GM18526 (cell line): Measurements from ENCODE around the gene SLC20A1.

Source experiments
- POLR2A ChIP-seq: IDR thresholded peaks from 3 replicates; pipeline ENCODE4 v1.6.1; 2011; ENCODE audit not compliant: insufficient read length; ENCODE audit errors: extremely low read depth

SLC20A1 gene

DNA sequence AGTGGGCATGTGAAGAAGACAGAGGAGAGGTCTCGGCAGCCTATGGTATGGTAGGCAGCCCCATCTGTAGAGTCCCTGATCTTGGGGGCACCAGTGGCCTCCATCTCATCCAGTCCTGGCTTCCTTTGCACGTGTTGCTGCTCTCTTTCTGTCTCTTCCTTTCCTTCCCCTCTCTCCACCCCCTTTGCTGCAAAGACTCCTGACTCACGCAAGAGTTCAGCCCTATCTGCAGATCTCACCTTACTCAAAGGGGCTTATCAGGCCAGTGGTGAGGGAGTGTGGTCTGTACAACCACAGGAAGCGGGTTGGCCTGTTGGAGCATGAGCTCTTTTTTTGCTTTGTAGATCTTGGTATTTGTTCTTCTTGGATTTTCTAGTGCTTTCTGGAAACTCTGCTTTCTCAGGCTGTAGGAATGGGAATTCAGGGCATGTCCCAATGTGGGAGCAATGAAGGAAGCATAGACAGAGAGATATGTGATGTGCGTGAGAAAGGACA lies 60.5 kb downstream of the SLC20A1 start:
- no peak for TF ChIP-seq POLR2A

DNA sequence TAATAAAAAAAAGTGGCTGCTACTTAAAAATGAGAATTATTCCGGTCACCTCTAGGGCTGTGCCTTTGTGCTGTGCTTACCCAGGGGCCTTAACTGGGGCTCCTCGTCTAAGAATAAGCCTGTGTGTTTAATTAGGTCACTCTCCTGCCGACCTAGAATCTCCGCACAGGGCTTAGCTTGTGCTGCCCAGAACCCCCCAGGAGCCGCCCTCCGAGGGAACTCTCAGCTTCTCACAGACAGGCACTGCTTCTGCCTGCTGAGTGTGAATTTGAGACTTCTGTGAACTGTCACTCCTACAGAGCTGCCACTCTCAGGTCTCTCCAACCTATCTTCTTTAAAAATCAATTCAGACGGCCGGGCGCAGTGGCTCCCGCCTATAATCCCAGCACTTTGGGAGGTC lies 63.2 kb downstream of the SLC20A1 start:
- no peak for TF ChIP-seq POLR2A

DNA sequence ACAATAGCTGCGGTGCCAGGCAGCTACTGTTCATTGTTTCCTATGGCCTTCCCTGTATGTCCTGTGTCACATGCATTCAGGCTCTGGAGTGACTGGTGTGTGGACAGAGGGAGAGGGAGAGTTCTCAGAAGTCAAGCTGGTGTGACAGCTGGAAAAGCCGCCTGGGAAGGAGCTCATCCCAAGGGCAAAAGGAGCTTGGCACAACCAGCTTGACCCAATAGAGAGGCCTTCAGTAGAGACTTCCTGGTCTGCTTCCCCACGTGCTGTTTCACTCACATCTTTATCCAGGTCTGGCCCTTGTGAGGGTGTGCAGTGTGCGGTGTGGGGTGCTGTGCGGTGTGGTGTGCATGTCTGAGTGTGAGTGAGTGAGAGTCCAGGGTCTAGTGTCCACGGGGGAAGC lies 64.0 kb downstream of the SLC20A1 start:
- TF ChIP-seq POLR2A = no peak

DNA sequence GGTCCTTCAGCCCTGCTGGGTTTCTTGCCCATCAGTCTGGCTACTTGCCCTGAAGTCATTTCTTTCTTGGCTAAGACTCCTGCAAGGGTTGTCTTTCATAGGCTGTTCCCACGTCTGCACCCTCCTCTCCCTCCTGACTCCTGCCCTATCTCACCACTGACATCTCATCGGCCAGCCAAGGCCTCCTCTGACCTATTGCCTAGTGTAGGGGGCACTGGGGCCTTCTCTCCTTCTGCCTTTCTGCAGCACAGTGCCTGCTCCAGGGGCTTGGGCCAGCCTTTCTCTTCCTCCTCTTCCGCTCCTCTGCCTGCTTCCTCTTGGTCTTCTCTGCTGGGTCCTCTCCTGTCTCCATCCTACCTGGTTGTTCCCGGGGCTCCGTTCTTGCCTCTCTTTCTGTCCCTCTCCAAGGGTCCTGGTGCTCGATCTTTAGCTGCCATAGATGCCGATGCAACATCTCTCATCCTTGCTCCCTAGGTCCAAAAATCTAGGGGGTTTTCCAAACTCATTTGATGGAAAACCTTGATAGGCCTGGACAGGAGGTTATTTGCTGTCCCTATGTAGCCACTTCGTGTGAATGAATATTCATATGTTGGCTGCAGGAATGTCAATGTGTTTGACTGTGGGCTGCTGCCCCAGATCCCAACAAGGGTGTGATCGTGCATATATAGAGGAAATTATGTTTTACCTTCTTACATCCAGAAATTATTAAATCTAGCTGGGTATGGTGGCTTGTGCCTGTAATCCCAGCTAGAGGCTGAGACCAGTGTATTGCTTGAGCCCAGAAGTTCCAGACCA lies 65.4 kb downstream of the SLC20A1 start:
- TF ChIP-seq POLR2A = no peak

DNA sequence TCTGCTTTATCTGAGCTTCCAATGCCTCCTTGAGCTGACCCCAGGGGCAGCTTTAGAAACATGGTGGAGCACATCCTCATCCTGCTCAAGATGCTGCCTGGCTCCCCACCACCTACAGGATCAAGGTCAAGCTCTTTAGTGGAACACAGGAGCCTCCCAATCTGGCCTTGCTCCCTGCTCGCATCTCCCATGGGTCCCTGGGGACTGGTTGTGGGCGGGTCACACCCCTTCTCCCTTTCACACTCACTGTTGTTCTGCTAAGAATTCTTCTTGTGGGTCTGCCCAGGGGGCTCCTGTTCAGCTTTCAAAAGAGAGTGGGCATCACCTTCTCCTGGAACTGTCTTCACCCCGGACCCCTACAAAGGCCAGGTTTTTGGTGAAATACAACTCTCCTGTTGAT lies 66.7 kb downstream of the SLC20A1 start:
- no peak for TF ChIP-seq POLR2A

DNA sequence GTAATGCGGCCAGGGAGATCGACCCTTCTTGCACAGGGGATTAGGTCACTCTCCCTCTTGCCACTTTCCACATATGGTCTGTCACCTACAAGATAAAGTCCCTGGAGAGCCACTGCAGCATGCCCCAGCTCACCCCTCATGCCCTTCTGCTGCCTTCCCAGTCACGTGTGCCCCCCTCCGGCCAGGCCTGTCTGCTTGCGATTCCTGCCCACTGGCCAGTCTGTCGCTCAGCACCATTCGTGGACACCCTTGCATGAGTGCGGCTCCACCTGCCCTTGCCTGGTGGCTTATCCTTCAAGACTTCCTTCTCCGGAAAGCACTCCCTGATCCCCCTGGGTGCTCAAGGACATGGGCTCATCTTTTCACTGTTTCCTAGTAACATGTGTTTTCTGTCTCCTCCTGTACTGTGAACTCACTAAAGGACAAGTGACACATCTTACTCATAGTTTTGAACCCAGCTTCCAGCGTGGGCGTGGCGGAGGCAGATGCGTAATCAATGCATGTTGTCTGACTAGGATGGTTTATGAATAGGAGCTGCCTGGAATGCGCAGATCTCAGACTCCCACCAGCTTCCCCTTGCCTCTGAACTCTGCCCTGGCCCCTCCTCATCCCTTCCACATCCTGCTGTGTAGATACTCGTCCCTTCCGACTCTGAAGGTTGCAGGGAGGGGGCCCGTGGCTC lies 67.3 kb downstream of the SLC20A1 start:
- no peak for TF ChIP-seq POLR2A
